Lung (tissue), 12 donors: Measurements from ENCODE around the gene KRTAP5-2. TPM values are rescaled to one million over a fixed set of nuclear protein-coding genes. Genes with fewer than 3 reads are reported as not detected.

Experiments used
- ATAC-seq: fragments of 200-7000 bp; cut with Tn5 transposase; one replicate; pipeline ENCODE4 v1.9.1; 2020; ENCODE audit warnings: moderate number of reproducible peaks; ENCODE audit not compliant: insufficient read depth, low FRiP score
- DNase-seq, 3 donors: peaks; one replicate each; pipeline ENCODE4 v3.0.0-alpha.2; 2013 to 2017
- H3K27ac ChIP-seq, 2 donors: one replicate each; pipeline ENCODE4 v1.5.1; 2013; ENCODE audit warnings: mild to moderate bottlenecking in 2 of 2, moderate library complexity in 2 of 2, control low read depth in 1 of 2, inconsistent platforms in 1 of 2, low read depth in 1 of 2, low read length in 1 of 2
- H3K27me3 ChIP-seq, 3 donors: one replicate each; pipeline ENCODE4 v1.5.1; 2013; ENCODE audit warnings: low read length in 2 of 3; ENCODE audit not compliant: control insufficient read depth in 3 of 3, insufficient read depth in 3 of 3
- H3K36me3 ChIP-seq, 4 donors: one replicate each; pipeline ENCODE4 v1.5.1; 2013; ENCODE audit warnings: low read length in 4 of 4, mild to moderate bottlenecking in 1 of 4, moderate library complexity in 1 of 4; ENCODE audit not compliant: control insufficient read depth in 4 of 4, insufficient read depth in 4 of 4
- H3K4me1 ChIP-seq, 5 donors: one replicate each; pipeline ENCODE4 v1.5.1; 2013; ENCODE audit warnings: low read length in 5 of 5, mild to moderate bottlenecking in 2 of 5, moderate library complexity in 1 of 5; ENCODE audit not compliant: control insufficient read depth in 5 of 5, insufficient read depth in 5 of 5
- H3K4me3 ChIP-seq: one replicate; pipeline ENCODE4 v1.5.1; 2013; ENCODE audit warnings: mild to moderate bottlenecking, control low read depth, moderate library complexity
- H3K9ac ChIP-seq, 2 donors: one replicate each; pipeline ENCODE4 v1.5.1; 2013; ENCODE audit warnings: low read length in 2 of 2, control low read depth in 1 of 2; ENCODE audit not compliant: insufficient read depth in 1 of 2
- H3K9me3 ChIP-seq, 4 donors: one replicate each; pipeline ENCODE4 v1.5.1; 2013; ENCODE audit warnings: low read length in 3 of 4, mild to moderate bottlenecking in 1 of 4, moderate library complexity in 1 of 4; ENCODE audit not compliant: control insufficient read depth in 4 of 4, insufficient read depth in 3 of 4
- CTCF ChIP-seq: IDR thresholded peaks from 2 replicates; pipeline ENCODE4 v1.5.1; 2012; ENCODE audit warnings: mild to moderate bottlenecking; ENCODE audit errors: control extremely low read depth, extremely low read depth
- WGBS, 2 donors: extraction: QIAGEN DNeasy Blood & Tissue Kit; methylation state at CpG; one replicate each; pipeline ENCODE4 v1.1.7; 2013; 5-methylcytosine and 5-hydroxymethylcytosine counted together
- polyA plus RNA-seq, 2 donors: library from polyadenylated mRNA; stranded (reverse); fragments of 200-250 nt; gene quantifications; one replicate each; pipeline ENCODE4 v1.2.1, GENCODE V29; 2013
- total RNA-seq, 2 donors: library from RNA; depleted of rRNA in 1 of 2; stranded (reverse); fragments of >200 nt in 1 of 2; gene quantifications; one replicate each; pipeline ENCODE4 v1.2.1, GENCODE V29; 2014 to 2021
- donor health status: control.
- donor health status: control.
- donor health status: Bipolar disorder and iron deficiency.
- donor health status: healthy.
- donor health status: DM: yes; HTN: yes; CAD: no.

The KRTAP5-2 gene
- total and polyA plus RNA-seq, 4 donors: 0.12 TPM; not detected in 3

- peaks cover 0 to 14% (median 2%) of the 10 kb centered on the region in 4 donors for H3K36me3 ChIP-seq
- DNase-seq: no peak
- peaks cover 0 to 18% (median 8%) of the 10 kb centered on the region in 5 donors for H3K4me1 ChIP-seq
- H3K9ac ChIP-seq: no peak overlapping the region
- peaks cover 5 to 22% (median 14%) of the 10 kb centered on the region in 3 donors for H3K27me3 ChIP-seq
- H3K27ac ChIP-seq: peak overlapping the region in 1 of 2 donors; percentile 40
- ATAC-seq: peak; percentile 78
- H3K4me3 ChIP-seq: no peak overlapping the region
- H3K9me3 ChIP-seq: no peaks in the 10 kb centered on the region
- 54 to 59% methylated on average over 16 to 20 of the region's 20 CpGs for WGBS, 2 donors
- TF ChIP-seq CTCF: no peak
Observed at GRCh38 chr11:1553808-1554594, 44.1 kb downstream of the KRTAP5-2 start.

- WGBS, 2 donors: 79 to 89% methylated on average over 13 of the region's 13 CpGs
- no peak overlapping the region for H3K27ac ChIP-seq
- H3K9ac ChIP-seq: no peak overlapping the region
- no peak overlapping the region for H3K4me3 ChIP-seq
- no peaks in the 10 kb centered on the region for H3K9me3 ChIP-seq
- ATAC-seq: no peak
- H3K4me1 ChIP-seq: peaks cover 0 to 20% (median 0%) of the 10 kb centered on the region in 5 donors
- no peaks in the 10 kb centered on the region for H3K36me3 ChIP-seq
- no peak for TF ChIP-seq CTCF
- peaks cover 5 to 44% (median 26%) of the 10 kb centered on the region in 3 donors for H3K27me3 ChIP-seq
- no peak for DNase-seq
Observed at GRCh38 chr11:1549338-1550330, 48.5 kb downstream of the KRTAP5-2 start.

GRCh38 chr11:1548221-1549070 lies 49.6 kb downstream of the KRTAP5-2 start:
- Histone ChIP-seq H3K4me3 (peak overlapping the region; percentile 26), H3K4me1 (peaks cover 0 to 20% (median 0%) of the 10 kb centered on the region in 5 donors), H3K9ac (no peak overlapping the region), H3K27me3 (peaks cover 5 to 45% (median 24%) of the 10 kb centered on the region in 3 donors), H3K27ac (peak overlapping the region; percentile 61 to 79), H3K9me3 (no peaks in the 10 kb centered on the region), H3K36me3 (no peaks in the 10 kb centered on the region)
- DNase-seq (peak; percentile 64 to 78 (median 77)), ATAC-seq (peak; percentile 21)
- no peak for TF ChIP-seq CTCF
- 15% methylated on average over 25 to 34 of the region's 34 CpGs for WGBS, 2 donors
